ENCODE measurements around the gene RTCB.

RTCB gene

GRCh38 chr22:32348031-32348611 is 63.9 kb downstream of the RTCB start:
- TF ChIP-seq, protein P1, sequence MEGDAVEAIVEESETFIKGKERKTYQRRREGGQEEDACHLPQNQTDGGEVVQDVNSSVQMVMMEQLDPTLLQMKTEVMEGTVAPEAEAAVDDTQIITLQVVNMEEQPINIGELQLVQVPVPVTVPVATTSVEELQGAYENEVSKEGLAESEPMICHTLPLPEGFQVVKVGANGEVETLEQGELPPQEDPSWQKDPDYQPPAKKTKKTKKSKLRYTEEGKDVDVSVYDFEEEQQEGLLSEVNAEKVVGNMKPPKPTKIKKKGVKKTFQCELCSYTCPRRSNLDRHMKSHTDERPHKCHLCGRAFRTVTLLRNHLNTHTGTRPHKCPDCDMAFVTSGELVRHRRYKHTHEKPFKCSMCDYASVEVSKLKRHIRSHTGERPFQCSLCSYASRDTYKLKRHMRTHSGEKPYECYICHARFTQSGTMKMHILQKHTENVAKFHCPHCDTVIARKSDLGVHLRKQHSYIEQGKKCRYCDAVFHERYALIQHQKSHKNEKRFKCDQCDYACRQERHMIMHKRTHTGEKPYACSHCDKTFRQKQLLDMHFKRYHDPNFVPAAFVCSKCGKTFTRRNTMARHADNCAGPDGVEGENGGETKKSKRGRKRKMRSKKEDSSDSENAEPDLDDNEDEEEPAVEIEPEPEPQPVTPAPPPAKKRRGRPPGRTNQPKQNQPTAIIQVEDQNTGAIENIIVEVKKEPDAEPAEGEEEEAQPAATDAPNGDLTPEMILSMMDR (IDR thresholded peaks at IDR 0.05; ENCODE audit: poor library complexity, severe bottlenecking) = no peak
- Histone ChIP-seq H3K27ac (ENCODE audit: poor library complexity, severe bottlenecking) (no peak overlapping the region), H3K4me1 (ENCODE audit: insufficient read depth, poor library complexity, severe bottlenecking) (peaks cover 5% of the 10 kb centered on the region), H3K9me3 (ENCODE audit: severe bottlenecking) (no peaks in the 10 kb centered on the region), H3K36me3 (ENCODE audit: low read depth) (peaks cover 47% of the 10 kb centered on the region), H3K4me3 (ENCODE audit: severe bottlenecking) (no peak overlapping the region), H3K27me3 (ENCODE audit: insufficient read depth, poor library complexity, severe bottlenecking) (no peaks in the 10 kb centered on the region)
- DNase-seq (ENCODE audit: low spot score) (no peak), ATAC-seq (ENCODE audit: low read depth) (no peak)

GRCh38 chr22:32343941-32344340 is 68.1 kb downstream of the RTCB start:
- TF ChIP-seq, protein P1 (IDR thresholded peaks at IDR 0.05; ENCODE audit: poor library complexity, severe bottlenecking) = no peak
- ATAC-seq (ENCODE audit: low read depth) (no peak), DNase-seq (ENCODE audit: low spot score) (no peak)
- peaks cover 25% of the 10 kb centered on the region for H3K36me3 ChIP-seq (ENCODE audit: low read depth)
- H3K27ac ChIP-seq (ENCODE audit: poor library complexity, severe bottlenecking) = no peak overlapping the region
- no peaks in the 10 kb centered on the region for H3K27me3 ChIP-seq (ENCODE audit: insufficient read depth, poor library complexity, severe bottlenecking)
- H3K4me3 ChIP-seq (ENCODE audit: severe bottlenecking) = no peak overlapping the region
- H3K9me3 ChIP-seq (ENCODE audit: severe bottlenecking) = no peaks in the 10 kb centered on the region
- peaks cover 5% of the 10 kb centered on the region for H3K4me1 ChIP-seq (ENCODE audit: insufficient read depth, poor library complexity, severe bottlenecking)

- peaks cover 5% of the 10 kb centered on the region for H3K4me1 ChIP-seq (ENCODE audit: insufficient read depth, poor library complexity, severe bottlenecking)
- TF ChIP-seq, protein P1 (IDR thresholded peaks at IDR 0.05; ENCODE audit: poor library complexity, severe bottlenecking) = no peak
- H3K36me3 ChIP-seq (ENCODE audit: low read depth) = peaks cover 16% of the 10 kb centered on the region
- H3K9me3 ChIP-seq (ENCODE audit: severe bottlenecking) = no peaks in the 10 kb centered on the region
- no peaks in the 10 kb centered on the region for H3K27me3 ChIP-seq (ENCODE audit: insufficient read depth, poor library complexity, severe bottlenecking)
- no peak for ATAC-seq (ENCODE audit: low read depth)
- DNase-seq (ENCODE audit: low spot score) = no peak
- no peak overlapping the region for H3K27ac ChIP-seq (ENCODE audit: poor library complexity, severe bottlenecking)
- no peak overlapping the region for H3K4me3 ChIP-seq (ENCODE audit: severe bottlenecking)
These were observed 69.1 kb downstream of the RTCB start for GRCh38 chr22:32342977-32343376.

DNA sequence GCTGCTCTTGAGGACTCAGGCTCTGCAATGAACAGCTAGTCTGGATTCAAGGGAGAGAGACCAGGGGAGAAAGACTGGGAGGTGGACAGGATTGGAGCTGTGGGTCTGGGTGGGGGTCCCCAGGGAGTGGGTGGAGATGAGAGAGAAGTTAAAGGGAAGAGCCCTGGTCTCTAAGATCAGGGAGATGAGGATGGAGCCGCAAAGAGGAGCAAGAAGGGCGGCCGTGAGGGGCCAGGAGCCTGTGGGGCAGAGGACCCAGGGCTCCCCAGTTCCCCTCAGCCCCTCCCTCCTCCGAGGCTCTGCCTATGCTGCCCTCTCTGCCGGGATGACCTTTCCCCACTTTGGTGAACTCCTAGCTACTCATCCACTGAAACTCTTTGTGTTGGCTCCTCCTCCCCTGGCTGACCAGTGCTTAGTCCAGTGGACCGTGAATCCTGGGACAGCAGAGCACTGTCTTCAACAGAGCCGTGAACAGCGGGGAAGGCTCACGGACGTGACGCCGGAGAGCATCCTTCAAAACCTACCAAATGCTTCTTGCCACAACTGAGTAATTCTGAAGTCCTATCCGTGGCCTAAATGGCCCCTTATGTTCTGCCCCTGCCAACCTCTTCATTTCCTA is 70.8 kb downstream of the RTCB start:
- DNase-seq (ENCODE audit: low spot score) (no peak), ATAC-seq (ENCODE audit: low read depth) (no peak)
- H3K27me3 ChIP-seq (ENCODE audit: insufficient read depth, poor library complexity, severe bottlenecking) = no peaks in the 10 kb centered on the region
- peaks cover 5% of the 10 kb centered on the region for H3K4me1 ChIP-seq (ENCODE audit: insufficient read depth, poor library complexity, severe bottlenecking)
- no peak overlapping the region for H3K27ac ChIP-seq (ENCODE audit: poor library complexity, severe bottlenecking)
- TF ChIP-seq, protein P1 (IDR thresholded peaks at IDR 0.05; ENCODE audit: poor library complexity, severe bottlenecking) = no peak
- H3K36me3 ChIP-seq (ENCODE audit: low read depth) = peaks cover 16% of the 10 kb centered on the region
- no peak overlapping the region for H3K4me3 ChIP-seq (ENCODE audit: severe bottlenecking)
- H3K9me3 ChIP-seq (ENCODE audit: severe bottlenecking) = no peaks in the 10 kb centered on the region

- H3K36me3 ChIP-seq (ENCODE audit: low read depth) = peaks cover 16% of the 10 kb centered on the region
- TF ChIP-seq, protein P1 (IDR thresholded peaks at IDR 0.05; ENCODE audit: poor library complexity, severe bottlenecking) = no peak
- H3K4me1 ChIP-seq (ENCODE audit: insufficient read depth, poor library complexity, severe bottlenecking) = peaks cover 5% of the 10 kb centered on the region
- no peaks in the 10 kb centered on the region for H3K9me3 ChIP-seq (ENCODE audit: severe bottlenecking)
- H3K27ac ChIP-seq (ENCODE audit: poor library complexity, severe bottlenecking) = no peak overlapping the region
- DNase-seq (ENCODE audit: low spot score) = no peak
- ATAC-seq (ENCODE audit: low read depth) = no peak
- no peaks in the 10 kb centered on the region for H3K27me3 ChIP-seq (ENCODE audit: insufficient read depth, poor library complexity, severe bottlenecking)
- H3K4me3 ChIP-seq (ENCODE audit: severe bottlenecking) = no peak overlapping the region
These were observed 71.6 kb downstream of the RTCB start for GRCh38 chr22:32340411-32340810.
